Head of caudate nucleus (tissue), 42 donors: Measurements from ENCODE around the gene RNASET2.

ENCODE experiments used
- DNase-seq, 42 donors: peaks; one replicate each; pipeline versions ENCODE4 v3.0.0 to v3.0.0-alpha.2; 2020 to 2021; ENCODE audit warnings: mixed read lengths in 7 of 42
- intact Hi-C: fragments of 100-400 bp; cut with DNase I; formaldehyde crosslinking; loops from one replicate; pipeline ENCODE4 v1.15.0; 2022

RNASET2 gene, protein sequence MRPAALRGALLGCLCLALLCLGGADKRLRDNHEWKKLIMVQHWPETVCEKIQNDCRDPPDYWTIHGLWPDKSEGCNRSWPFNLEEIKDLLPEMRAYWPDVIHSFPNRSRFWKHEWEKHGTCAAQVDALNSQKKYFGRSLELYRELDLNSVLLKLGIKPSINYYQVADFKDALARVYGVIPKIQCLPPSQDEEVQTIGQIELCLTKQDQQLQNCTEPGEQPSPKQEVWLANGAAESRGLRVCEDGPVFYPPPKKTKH

DNA sequence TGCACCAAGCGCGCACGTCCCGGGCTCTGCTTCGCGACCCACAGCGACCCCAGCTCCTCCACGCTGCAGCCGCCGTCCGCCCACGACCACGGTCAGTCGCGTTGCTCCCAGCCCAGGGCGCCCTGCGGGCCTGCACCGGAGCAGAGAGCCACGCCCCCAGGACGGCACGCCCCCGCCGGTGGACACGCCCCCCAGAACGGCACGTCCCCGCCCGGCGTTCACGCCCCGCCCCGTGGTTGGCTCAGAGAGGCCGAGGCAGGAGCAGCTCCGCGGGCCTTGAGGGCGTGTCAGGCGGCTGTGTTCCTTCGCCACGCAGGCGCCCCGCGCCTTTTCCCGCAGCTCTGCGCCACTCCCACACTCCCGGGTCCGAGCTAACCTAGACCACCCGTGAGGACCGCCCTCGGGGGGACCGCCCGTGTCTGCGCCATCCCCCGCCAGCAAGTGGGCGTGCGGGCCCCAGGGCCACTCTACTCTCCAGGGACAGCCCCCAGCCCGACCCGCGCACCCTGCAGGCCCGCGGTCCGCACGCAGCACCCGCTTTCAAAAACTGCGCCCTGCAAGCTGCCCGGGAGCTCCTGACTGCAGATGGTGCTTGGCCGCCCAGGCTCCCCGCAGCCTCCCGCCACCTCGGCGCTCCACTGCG is at the start of gene RNASET2:
Gene RNASET2, minus strand, starts transcription at position 107 of the 643 bp plus-strand sequence. CDS start 368 bp downstream, outside the sequence.
- DNase-seq, result peak; percentile 84 to 98 (median 96)
- intact Hi-C loops, result no loop called here

DNA sequence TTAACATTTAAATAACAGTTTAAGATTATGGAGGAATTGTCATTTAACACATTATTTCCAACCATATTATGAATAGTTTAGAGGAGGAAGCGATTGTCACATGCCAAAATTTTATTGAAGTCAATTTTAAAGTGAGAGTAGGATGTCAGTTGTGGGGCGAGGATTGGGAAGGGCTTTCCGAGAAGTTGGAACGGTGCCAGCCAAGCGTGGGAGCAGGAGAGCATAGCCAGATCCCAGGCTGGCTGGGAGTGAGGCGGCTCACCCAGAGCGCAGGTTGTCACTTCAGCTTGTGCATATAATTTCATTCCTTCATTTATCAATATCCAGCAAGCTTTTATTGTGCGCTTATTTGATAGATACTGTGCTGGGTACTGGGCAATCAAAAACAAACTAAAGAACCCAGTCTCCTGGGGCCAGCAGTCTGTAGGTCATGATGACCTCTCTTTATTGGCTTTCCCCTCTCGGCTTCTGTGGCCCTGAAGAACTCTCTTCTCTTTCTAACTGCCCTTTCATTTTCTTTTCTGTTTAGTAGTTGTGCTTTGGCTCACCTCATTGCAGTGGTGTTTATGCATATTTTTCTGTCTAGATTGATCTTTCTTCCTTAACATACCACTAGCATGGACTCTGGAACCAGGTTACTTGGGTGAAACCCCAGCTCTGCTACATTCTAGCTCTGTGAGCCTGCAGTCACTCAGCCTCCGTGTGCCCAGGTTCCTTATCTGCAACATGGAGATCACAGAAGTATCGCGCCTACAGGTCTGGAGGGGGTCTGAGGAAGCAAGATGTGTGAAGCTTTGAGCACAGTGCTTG is 49.2 kb upstream of the RNASET2 start:
- DNase-seq, result peak in 39 of 42 donors; percentile 30 to 83 (median 63)
- intact Hi-C loops, result no loop called here

DNA sequence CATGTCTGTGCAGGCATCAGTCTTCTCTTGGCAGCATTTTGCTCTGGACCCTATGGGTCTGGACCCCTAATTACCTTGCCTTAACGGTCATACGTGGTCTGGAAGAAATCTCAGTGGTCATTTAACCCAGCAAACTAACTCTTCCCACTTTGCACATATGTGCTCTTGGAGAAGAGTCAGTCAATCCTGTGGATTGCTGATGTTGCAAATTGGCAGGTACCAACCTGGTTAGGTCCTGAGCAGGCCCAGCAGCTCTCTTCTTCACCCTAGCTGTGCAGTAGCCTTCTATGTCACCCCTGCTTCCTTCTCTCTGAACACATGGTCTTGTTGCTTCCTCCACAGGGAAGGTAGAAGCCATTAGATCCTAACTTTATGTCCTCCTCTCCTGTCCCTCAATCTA is 44.4 kb upstream of the RNASET2 start:
- intact Hi-C loops, result no loop called here
- DNase-seq, result no peak

DNA sequence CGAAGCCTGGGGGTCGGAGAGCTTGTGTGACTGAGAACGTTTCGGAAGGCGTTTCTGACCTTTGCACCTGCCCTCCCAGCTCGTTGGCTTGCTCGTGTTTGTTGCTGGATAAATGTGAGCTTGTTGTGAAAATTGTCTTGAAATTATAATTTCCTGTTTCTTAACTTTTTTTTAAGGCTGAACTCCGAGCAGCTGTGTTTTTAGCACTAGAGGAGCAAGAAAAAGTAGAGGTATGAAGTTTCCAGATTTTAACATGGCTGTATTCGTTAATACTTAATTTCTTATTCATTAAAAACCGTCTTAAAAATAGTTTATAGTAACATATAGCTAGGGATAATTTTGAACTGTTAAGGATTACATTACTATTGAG is 43.5 kb upstream of the RNASET2 start:
- peak in 2 of 42 donors; percentile 14 to 15 for DNase-seq
- intact Hi-C loops, result loop anchor here (10.0 kb wide), 1 partner anchor 145 kb away; no protein-coding TSS in a partner anchor

DNA sequence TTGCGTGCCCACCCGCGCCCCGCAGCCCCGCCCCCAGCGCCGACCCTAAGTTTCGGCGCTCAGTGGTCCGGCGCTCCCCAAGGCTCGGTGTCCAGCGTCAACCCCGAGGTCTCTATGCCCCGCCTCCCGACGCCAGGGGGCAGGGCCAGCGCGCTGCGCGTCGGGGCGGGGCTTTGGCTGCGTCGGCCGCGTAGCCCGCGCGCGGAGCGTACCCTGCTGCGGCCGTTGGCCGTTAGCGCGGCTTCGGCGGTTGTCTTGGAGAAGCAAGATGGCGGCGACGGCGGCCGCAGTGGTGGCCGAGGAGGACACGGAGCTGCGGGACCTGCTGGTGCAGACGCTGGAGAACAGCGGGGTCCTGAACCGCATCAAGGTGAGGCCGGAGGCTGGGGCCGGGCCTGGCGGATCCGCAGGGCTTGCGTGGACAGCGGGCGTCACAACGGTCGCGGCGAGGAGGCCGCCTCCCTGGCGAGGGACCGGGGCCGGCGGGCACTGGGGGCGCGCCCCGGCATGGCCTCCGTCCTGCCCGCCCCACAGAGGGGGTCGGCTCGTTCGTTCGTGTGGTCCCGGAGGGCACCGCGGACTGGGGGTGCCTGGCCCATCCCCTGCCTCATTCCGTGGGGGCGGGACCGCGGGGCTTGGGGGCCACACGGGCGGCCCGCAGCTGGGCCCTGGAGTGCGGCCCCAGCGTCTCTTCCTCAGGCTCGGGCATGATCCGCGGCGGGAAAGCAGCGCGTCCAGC is 43.0 kb upstream of the RNASET2 start, which contains the start of gene CEP43:
Gene CEP43, plus strand, starts transcription at position 253 of the 739 bp plus-strand sequence. Its CDS starts 16 bp downstream, at position 269.
- intact Hi-C loops, result loop anchor here (10.0 kb wide), 1 partner anchor 145 kb away; no protein-coding TSS in a partner anchor
- DNase-seq, result peak; percentile 78 to 96 (median 94)

DNA sequence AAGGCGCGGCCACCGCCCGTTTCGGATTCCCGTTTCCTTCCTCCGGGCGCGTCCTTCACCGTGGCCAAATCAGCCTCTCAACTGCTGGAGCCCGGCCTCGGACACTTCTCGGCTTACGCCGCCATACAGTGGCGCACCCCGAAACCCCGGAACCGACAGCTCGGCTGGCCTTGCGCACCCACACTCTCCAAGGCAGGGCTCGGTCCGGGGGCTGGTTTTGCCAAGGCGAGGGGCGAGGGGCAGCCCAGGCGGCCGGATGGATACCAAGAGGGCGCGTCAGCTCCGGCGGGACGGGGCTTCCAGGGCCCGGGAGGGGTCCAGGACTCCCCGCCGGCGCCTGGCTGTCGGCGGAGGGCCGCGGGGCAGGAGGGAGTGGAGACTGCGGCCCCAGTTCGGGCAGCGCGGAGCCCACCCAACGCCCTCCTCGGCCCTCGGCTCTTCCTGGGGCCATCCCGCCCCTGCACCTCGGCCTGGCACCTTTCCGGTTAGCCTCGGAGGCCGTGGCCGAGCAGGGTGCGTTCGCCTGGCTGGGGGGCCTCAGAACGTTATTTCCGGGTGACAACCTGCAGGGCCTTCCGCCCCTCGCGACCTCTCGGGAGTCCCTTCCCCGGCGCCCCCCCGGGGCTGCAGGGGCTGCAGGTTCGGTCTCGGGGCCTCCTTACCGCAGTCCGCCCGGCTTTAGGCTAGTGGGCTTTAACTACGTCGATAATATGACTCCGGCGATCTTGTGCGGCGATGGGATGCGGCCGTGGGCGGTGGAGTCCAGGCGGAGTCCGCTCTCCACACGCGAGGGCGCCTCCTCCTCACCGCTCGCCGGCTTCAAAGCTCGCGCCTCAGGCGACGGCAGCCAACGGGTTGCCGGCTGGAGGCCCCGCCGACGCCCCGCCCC is 42.1 kb upstream of the RNASET2 start:
- peak in 21 of 42 donors; percentile 3 to 50 (median 17) for DNase-seq

DNA sequence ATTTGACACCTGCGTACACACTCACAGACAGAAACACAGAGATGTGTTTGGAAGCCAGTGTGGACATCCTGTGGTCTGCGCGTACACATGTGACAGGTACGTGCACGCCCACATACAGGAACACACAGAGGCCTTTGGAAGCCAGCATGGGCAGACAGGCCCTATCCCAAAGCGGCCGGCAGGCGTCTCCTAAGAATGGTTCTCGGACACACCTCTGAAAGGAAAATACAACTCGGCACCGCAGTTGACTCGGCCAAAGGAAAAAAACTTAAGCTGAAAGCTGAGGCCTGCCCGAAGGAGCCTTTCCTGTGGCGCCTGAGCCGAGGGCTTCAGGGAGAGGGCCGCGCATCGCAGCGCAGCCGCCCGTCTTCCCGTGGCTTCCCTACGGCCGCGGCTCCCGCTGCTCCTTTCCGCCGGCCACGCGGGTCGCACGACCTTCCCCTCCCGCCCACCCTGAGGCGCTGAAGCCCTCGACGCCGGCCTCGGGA is 41.5 kb upstream of the RNASET2 start:
- intact Hi-C loops, result loop anchor here (10.0 kb wide), 1 partner anchor 147 kb away; no protein-coding TSS in a partner anchor
- peak in 33 of 42 donors; percentile 4 to 50 (median 25) for DNase-seq

More for the DNA sequence above, 42.1 kb upstream of the RNASET2 start:
- intact Hi-C loops, result loop anchor here (10.0 kb wide), 1 partner anchor 146 kb away; no protein-coding TSS in a partner anchor

DNA sequence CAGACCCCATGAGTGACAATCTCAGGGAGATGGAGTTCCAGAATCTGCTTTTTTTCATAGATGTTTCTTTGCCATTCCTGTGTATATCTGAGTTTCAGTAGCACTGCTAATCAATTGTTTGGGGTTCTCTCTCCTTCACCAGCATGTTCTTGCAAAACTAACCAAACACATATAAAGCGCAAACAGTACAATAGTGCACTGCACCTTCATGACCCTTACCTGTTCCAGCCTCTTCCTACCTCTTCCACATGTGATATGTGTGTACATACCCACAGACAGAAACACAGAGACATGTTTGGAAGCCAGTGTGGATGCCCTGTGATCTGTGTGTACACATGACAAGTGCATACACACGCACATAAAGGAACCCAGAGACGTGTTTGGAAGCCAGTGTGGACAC is 41.0 kb upstream of the RNASET2 start:
- intact Hi-C loops, result loop anchor here (10.0 kb wide), 1 partner anchor 147 kb away; no protein-coding TSS in a partner anchor
- no peak for DNase-seq

DNA sequence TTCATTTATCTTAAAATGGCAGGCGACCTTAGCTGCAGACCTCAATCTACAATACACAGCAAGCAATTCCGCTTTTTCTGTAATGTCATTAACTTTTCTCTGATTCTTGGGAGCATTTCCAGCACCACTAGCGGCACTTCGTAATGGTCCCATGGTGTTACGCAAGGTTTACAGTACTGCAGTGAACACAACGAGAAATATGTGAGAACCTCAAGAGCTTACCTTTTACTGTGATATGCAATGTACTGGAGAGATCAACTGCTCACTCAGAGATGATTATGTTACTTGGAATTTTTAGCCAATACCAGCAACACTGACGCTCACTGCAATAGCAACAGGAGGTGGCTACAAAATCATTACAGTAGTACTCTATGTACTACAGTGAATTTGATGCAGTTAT is 40.1 kb upstream of the RNASET2 start:
- intact Hi-C loops, result loop anchor here (10.0 kb wide), 1 partner anchor 148 kb away; no protein-coding TSS in a partner anchor
- no peak for DNase-seq

DNA sequence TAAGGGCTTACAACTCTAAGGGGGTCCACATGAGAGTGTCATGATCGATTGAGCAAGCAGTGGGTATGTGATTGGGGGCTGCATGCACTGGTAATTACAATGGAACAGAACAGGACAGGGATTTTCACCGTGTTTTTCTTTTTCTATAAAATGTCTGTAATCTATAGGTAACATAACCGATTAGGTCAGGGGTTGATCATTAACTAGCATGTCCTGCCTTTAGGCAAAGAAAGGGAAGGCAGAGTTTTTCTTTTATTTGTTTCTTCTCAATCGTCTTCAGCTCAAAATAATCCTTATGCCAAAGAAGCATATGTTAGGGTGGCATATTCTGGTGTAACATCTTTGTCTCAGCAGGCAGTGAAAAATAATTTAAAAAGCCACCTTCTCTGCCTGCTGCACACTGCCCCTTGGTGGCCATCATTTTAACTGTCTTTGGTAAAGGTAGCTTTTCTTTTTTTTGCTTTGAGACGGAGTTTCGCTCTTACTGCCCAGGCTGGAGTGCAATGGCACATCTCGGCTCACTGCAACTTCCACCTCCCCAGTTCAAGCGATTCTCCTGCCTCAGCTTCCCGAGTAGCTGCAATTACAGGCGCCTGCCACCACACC is 33.2 kb upstream of the RNASET2 start:
- DNase-seq, result peak in 17 of 42 donors; percentile 15 to 61 (median 33)
- intact Hi-C loops, result loop anchor here (10.0 kb wide), 1 partner anchor 155 kb away; no protein-coding TSS in a partner anchor

DNA sequence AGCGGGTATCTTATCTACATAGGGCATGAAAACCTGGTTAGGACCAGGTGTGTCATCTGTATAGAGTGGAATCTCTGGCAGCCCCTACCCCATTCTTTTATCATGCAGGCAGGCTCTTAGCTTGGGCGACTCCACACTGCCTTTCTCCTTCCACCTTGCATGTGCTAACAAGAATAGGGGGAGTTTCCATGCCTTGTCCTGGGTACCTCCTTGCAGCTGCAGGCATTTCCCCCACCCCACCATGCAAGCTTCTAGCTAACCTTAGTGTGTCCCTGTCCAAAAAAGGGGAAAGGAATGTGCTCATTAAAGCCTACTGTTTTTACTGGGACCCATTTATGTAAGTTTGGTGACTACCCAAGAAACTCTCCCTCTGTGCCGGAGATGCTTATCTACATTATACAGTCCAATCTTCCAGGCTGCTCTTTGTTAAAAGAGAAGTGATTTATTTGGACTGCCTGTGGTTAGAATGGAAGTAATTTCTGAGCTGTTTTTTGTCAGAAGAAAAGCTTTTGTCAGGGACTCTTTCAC is 32.4 kb upstream of the RNASET2 start:
- intact Hi-C loops, result no loop called here
- no peak for DNase-seq

DNA sequence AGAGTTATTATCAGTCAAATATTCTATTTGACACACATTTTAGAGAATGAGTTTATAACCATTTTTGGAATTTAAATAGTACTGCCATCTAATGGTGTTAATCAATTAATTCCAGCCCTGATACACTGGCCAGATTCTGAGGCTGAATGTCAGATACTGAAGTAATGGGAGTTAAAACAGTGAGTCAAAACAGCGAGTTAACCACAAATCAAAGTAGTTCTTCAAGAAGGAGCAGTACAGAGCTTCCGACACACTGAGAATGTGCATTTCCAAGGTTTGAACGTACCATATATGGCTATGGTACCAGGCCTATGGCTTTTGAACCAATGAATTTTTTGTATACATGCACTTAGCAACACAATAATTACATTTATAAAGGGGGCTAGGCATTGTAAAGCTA is 31.6 kb upstream of the RNASET2 start:
- no peak for DNase-seq
- intact Hi-C loops, result no loop called here

DNA sequence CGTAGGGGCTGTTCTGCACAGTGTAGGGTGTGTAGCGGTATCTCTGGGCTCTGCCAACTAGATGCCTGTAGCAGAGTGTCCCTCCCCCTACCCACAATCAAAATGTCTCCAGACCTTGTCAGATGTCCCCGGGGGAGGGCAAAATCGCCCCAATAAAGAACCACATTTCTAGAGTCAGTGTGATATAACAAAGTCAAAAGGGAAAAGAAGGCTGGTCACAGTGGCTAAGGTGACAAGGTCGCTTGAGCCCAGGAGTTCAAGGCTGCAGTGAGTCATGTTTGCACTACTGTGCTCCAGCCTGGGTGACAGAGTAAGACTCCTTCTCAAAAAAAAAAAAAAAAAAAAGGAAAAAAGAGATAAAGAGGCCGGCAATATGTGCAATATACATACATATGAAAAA is 31.1 kb upstream of the RNASET2 start:
- DNase-seq, result no peak
- intact Hi-C loops, result no loop called here

DNA sequence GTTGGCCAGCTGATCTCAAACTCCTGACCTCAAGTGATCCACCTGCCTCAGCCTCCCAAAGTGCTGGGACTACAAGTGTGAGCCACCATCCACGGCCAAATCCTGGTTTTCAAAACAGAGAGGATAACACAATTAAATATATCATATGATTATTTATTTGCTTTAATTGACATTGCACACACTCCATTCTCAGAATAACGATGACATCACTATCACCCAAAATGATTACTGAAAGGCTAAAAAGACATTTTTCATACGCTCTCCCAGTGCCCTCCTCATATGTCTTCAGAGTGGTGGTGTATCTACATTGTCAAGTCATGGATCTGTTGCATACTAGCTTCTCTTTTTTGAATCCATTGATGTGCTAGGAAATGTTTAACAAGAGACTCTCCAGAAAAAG is 24.4 kb upstream of the RNASET2 start:
- intact Hi-C loops, result no loop called here
- DNase-seq, result no peak

DNA sequence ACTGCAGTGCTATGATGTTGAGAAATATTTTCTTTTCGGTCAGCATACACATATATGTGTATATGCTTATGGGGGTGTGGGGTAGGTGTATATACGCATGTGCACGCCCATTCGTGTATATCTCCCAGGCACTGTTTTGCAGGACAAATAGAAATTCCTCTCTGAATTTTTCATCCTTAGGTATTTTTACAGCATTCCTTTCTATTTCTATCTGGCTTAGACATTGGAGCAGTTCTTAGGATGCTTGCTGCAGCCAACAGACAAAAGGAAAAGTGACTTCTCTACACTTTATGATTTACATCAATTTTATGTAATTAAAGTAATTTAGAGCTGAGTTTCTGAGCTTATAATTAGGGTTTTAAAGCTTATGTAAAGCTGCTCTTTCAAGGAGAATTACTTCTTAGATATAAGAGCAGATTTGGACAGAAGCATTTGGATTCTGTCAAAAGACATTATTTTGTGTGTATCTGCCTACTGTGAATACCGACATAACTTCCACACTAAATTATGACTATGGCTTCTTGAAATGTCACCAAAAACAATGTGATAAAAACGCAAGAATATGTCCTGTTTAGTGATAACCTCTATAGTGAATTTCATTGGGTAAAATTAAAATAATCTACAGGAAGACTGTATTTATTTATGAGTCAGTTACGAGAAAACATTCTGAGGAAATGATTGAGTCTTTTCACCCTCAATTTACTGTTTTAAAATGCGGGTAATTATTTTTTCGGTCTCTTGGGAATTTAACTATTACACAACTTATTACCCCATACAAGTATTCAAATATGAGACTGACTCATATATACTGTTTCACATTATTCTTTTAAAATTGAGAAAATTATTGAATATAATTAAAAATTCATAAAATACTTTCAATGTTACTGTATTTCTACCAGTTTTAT is 21.5 kb upstream of the RNASET2 start:
- intact Hi-C loops, result no loop called here

DNA sequence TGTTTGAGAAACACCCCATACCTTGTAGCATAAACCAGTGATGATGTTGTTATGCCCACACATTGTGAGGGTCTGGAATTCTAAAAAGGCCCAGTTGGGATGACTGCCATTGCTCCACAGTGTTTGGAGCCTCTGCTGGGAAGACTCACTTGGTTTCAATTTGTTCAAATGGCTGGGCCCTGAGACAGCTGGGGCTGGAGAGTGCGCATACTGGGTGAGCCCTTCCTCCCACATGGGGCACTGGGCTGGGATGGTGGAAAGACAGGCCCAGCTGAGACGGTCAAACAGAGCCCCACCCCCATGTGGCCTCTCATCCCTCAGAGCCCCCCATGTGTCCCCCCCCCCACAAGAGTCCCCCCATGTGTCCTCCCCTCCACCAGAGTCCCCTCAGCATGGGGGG is 20.3 kb upstream of the RNASET2 start:
- intact Hi-C loops, result no loop called here
- no peak for DNase-seq

More for the DNA sequence above, 21.5 kb upstream of the RNASET2 start:
- no peak for DNase-seq
